ENCODE measurements around the gene NT5M. TPM values are rescaled to one million over a fixed set of nuclear protein-coding genes. Genes with fewer than 3 reads are reported as not detected.

NT5M gene
- total RNA-seq, 1 donor from 2014 or later: 5.8 TPM

DNA sequence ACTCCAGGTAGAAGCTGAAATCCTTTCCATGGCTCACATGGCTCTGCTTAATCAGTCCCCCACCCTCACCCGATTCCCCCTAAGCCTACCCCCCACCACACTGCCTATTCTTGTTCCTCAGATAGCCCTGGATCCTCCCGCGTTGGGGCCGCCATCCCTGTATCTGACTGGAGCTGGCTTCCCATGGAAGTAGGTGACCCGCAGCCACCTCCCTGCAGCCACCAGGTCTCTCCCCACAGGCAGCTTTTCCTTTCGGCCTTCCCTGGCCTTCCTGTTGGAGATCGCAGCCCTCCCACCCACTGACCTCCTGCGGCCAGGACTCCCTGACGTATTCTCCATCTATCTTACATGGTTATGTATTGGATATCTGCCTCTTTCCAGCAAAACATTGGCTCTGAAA is 91.3 kb downstream of the NT5M start:
- no peak for DNase-seq (ENCODE audit: low spot score)

DNA sequence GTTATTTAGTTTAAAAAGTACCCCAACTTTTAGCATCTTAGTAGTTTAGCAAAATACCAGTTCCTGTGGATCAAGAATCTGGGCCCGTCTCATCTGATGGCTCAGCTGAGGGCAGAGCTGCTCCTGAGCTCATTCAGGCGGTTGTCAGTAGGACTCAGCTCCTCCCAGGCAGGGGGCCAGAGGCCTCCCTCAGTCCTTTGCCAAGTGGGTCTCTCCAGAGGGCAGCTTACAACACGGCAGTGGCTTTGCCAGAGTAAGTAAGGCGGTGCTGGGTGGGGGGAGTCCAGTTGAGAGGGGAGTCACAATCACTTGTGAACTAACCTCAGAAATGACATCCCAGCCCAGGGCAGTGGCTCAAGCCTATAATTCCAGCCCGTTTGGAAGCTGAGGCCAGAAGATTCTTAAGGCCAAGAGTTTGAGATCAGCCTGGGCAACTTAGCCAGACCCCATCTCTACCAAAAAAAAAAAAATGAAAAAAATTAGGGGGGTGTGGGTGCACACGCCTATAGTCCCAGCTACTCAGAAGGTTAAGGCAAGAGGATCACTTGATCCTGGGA is 92.2 kb downstream of the NT5M start:
- Mint-ChIP-seq H3K4me3 (ENCODE audit: unreplicated experiment) (no peak overlapping the region), H3K36me3 (ENCODE audit: low read depth, unreplicated experiment) (no peaks in the 10 kb centered on the region), H3K27ac (ENCODE audit: unreplicated experiment) (no peak overlapping the region), H3K27me3 (ENCODE audit: unreplicated experiment) (peaks cover 9% of the 10 kb centered on the region), H3K9me3 (ENCODE audit: unreplicated experiment) (no peaks in the 10 kb centered on the region), H3K4me1 (ENCODE audit: unreplicated experiment) (no peaks in the 10 kb centered on the region)
- TF ChIP-seq, protein P1, sequence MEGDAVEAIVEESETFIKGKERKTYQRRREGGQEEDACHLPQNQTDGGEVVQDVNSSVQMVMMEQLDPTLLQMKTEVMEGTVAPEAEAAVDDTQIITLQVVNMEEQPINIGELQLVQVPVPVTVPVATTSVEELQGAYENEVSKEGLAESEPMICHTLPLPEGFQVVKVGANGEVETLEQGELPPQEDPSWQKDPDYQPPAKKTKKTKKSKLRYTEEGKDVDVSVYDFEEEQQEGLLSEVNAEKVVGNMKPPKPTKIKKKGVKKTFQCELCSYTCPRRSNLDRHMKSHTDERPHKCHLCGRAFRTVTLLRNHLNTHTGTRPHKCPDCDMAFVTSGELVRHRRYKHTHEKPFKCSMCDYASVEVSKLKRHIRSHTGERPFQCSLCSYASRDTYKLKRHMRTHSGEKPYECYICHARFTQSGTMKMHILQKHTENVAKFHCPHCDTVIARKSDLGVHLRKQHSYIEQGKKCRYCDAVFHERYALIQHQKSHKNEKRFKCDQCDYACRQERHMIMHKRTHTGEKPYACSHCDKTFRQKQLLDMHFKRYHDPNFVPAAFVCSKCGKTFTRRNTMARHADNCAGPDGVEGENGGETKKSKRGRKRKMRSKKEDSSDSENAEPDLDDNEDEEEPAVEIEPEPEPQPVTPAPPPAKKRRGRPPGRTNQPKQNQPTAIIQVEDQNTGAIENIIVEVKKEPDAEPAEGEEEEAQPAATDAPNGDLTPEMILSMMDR (IDR thresholded peaks at IDR 0.05; ENCODE audit: unreplicated experiment): no peak
- DNase-seq (ENCODE audit: low spot score): no peak

More for the DNA sequence above, 91.3 kb downstream of the NT5M start:
- H3K27ac Mint-ChIP-seq (ENCODE audit: unreplicated experiment): no peak overlapping the region
- no peaks in the 10 kb centered on the region for H3K9me3 Mint-ChIP-seq (ENCODE audit: unreplicated experiment)
- TF ChIP-seq, protein P1 (IDR thresholded peaks at IDR 0.05; ENCODE audit: unreplicated experiment): no peak
- H3K4me1 Mint-ChIP-seq (ENCODE audit: unreplicated experiment): no peaks in the 10 kb centered on the region
- no peaks in the 10 kb centered on the region for H3K36me3 Mint-ChIP-seq (ENCODE audit: low read depth, unreplicated experiment)
- H3K27me3 Mint-ChIP-seq (ENCODE audit: unreplicated experiment): peaks cover 9% of the 10 kb centered on the region
- H3K4me3 Mint-ChIP-seq (ENCODE audit: unreplicated experiment): no peak overlapping the region

DNA sequence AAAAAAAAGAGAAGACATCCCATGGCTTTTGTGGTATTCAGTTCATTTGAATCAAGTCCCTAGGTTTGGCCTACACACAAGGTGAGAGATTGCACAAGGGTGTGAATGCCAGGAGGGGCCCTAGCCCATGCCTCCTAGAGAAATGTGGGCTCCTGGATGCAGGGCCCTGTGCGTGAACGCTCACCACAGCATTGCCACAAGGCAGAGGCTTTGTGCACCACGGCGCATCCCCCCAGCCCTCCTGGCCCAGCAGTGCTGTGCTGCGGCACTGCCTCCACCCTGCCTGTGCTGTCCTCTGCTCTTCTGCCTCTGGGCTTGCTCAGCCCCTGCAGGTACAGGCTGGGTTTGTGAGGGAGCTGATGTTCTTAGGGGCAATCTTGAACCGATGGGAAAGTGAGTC is 92.7 kb downstream of the NT5M start:
- Mint-ChIP-seq H3K4me1 (ENCODE audit: unreplicated experiment) (no peaks in the 10 kb centered on the region), H3K36me3 (ENCODE audit: low read depth, unreplicated experiment) (no peaks in the 10 kb centered on the region), H3K4me3 (ENCODE audit: unreplicated experiment) (no peak overlapping the region), H3K27me3 (ENCODE audit: unreplicated experiment) (peaks cover 11% of the 10 kb centered on the region), H3K9me3 (ENCODE audit: unreplicated experiment) (no peaks in the 10 kb centered on the region), H3K27ac (ENCODE audit: unreplicated experiment) (no peak overlapping the region)
- no peak for DNase-seq (ENCODE audit: low spot score)
- TF ChIP-seq, protein P1 (IDR thresholded peaks at IDR 0.05; ENCODE audit: unreplicated experiment): no peak

Other genes with a start within 250 kb of the NT5M start
- gene PLD6, start 97.0 kb upstream of the NT5M start, total RNA-seq (ENCODE audit: unreplicated experiment): 0.21 TPM
- 50.4 TPM for gene FLCN, start 66.2 kb upstream of the NT5M start, total RNA-seq (ENCODE audit: unreplicated experiment)
- 52.7 TPM for gene COPS3, start 22.1 kb upstream of the NT5M start, total RNA-seq (ENCODE audit: unreplicated experiment)
- gene MED9, start 173.6 kb downstream of the NT5M start, total RNA-seq (ENCODE audit: unreplicated experiment): 14.2 TPM
- 0.31 TPM for gene RASD1, start 193.0 kb downstream of the NT5M start, total RNA-seq (ENCODE audit: unreplicated experiment)

All from endothelial cell (in vitro differentiated cells).